ENCODE measurements around the gene TSPAN3.
A peak's percentile ranks its signal among the peaks of the same experiment; 100 is the strongest.

The TSPAN3 gene

GRCh38 chr15:77070495-77071304 is at the start of gene TSPAN3:
Gene TSPAN3, minus strand, starts transcription at chr15:77071109. Its CDS starts 155 bp downstream, at chr15:77070954.
- H3K4me3 Mint-ChIP-seq, result peak within 1 kb of the TSS; percentile 79 to 93
- H3K27ac Mint-ChIP-seq, result peak within 1 kb of the TSS; percentile 93
- DNase-seq (peak; percentile 93 to 95), ATAC-seq (peak; percentile 98)
- peaks cover 50% of the 10 kb centered on the region for H3K4me1 Mint-ChIP-seq
- H3K9me3 Mint-ChIP-seq, result no peaks in the 10 kb centered on the region
- no peaks in the 10 kb centered on the region for H3K27me3 Mint-ChIP-seq

GRCh38 chr15:77120576-77120975 is 49.7 kb upstream of the TSPAN3 start:
- Mint-ChIP-seq H3K4me3 (no peak overlapping the region), H3K9me3 (no peaks in the 10 kb centered on the region), H3K27me3 (no peaks in the 10 kb centered on the region), H3K27ac (no peak overlapping the region), H3K4me1 (peaks cover 14% of the 10 kb centered on the region)
- ATAC-seq (no peak), DNase-seq (no peak)

- Mint-ChIP-seq H3K27me3 (no peaks in the 10 kb centered on the region), H3K27ac (no peak overlapping the region), H3K4me3 (no peak overlapping the region), H3K9me3 (no peaks in the 10 kb centered on the region), H3K4me1 (peaks cover 14% of the 10 kb centered on the region)
- no peak for ATAC-seq
- DNase-seq, result no peak
Measured at GRCh38 chr15:77119446-77119845, 48.5 kb upstream of the TSPAN3 start.

GRCh38 chr15:77118882-77119321 is 48.0 kb upstream of the TSPAN3 start:
- peak; percentile 16 to 21 for DNase-seq
- H3K27me3 Mint-ChIP-seq, result no peaks in the 10 kb centered on the region
- peak; percentile 64 for ATAC-seq
- no peaks in the 10 kb centered on the region for H3K9me3 Mint-ChIP-seq
- peaks cover 14% of the 10 kb centered on the region for H3K4me1 Mint-ChIP-seq
- H3K27ac Mint-ChIP-seq, result no peak overlapping the region
- no peak overlapping the region for H3K4me3 Mint-ChIP-seq

- no peak for ATAC-seq
- Mint-ChIP-seq H3K27ac (peak overlapping the region in 1 of 2 donors; percentile 44), H3K9me3 (no peaks in the 10 kb centered on the region)
Measured at GRCh38 chr15:77115179-77115578, 44.3 kb upstream of the TSPAN3 start.

GRCh38 chr15:77112838-77113504 is 42.1 kb upstream of the TSPAN3 start:
- no peak overlapping the region for H3K27ac Mint-ChIP-seq
- H3K27me3 Mint-ChIP-seq, result no peaks in the 10 kb centered on the region
- ATAC-seq (no peak), DNase-seq (no peak)
- no peak overlapping the region for H3K4me3 Mint-ChIP-seq
- no peaks in the 10 kb centered on the region for H3K9me3 Mint-ChIP-seq
- H3K4me1 Mint-ChIP-seq, result no peaks in the 10 kb centered on the region

More at GRCh38 chr15:77115179-77115578, 44.3 kb upstream of the TSPAN3 start:
- DNase-seq, result no peak
- H3K4me3 Mint-ChIP-seq, result no peak overlapping the region
- H3K4me1 Mint-ChIP-seq, result peaks cover 7% of the 10 kb centered on the region
- H3K27me3 Mint-ChIP-seq, result no peaks in the 10 kb centered on the region

- H3K27me3 Mint-ChIP-seq, result no peaks in the 10 kb centered on the region
- no peaks in the 10 kb centered on the region for H3K4me1 Mint-ChIP-seq
- H3K4me3 Mint-ChIP-seq, result no peak overlapping the region
- H3K27ac Mint-ChIP-seq, result no peak overlapping the region
- H3K9me3 Mint-ChIP-seq, result no peaks in the 10 kb centered on the region
- ATAC-seq (no peak), DNase-seq (no peak)
Measured at GRCh38 chr15:77111789-77112188, 40.9 kb upstream of the TSPAN3 start.

- H3K27ac Mint-ChIP-seq, result peak overlapping the region in 1 of 2 donors; percentile 23
- no peaks in the 10 kb centered on the region for H3K9me3 Mint-ChIP-seq
- H3K4me3 Mint-ChIP-seq, result no peak overlapping the region
- no peaks in the 10 kb centered on the region for H3K4me1 Mint-ChIP-seq
- peak; percentile 18 to 34 for DNase-seq
- H3K27me3 Mint-ChIP-seq, result no peaks in the 10 kb centered on the region
- peak; percentile 63 for ATAC-seq
Measured at GRCh38 chr15:77107531-77108355, 36.8 kb upstream of the TSPAN3 start.

- no peak for ATAC-seq
- Mint-ChIP-seq H3K9me3 (no peaks in the 10 kb centered on the region), H3K4me1 (no peaks in the 10 kb centered on the region), H3K27ac (no peak overlapping the region), H3K27me3 (no peaks in the 10 kb centered on the region), H3K4me3 (no peak overlapping the region)
- DNase-seq, result no peak
Measured at GRCh38 chr15:77107068-77107467, 36.2 kb upstream of the TSPAN3 start.

- no peaks in the 10 kb centered on the region for H3K9me3 Mint-ChIP-seq
- DNase-seq (no peak), ATAC-seq (no peak)
- no peak overlapping the region for H3K4me3 Mint-ChIP-seq
- no peak overlapping the region for H3K27ac Mint-ChIP-seq
- no peaks in the 10 kb centered on the region for H3K27me3 Mint-ChIP-seq
- H3K4me1 Mint-ChIP-seq, result no peaks in the 10 kb centered on the region
Measured at GRCh38 chr15:77104155-77104554, 33.2 kb upstream of the TSPAN3 start.

GRCh38 chr15:77099741-77100463 is 29.0 kb upstream of the TSPAN3 start:
- ATAC-seq (no peak), DNase-seq (no peak)
- Mint-ChIP-seq H3K27ac (no peak overlapping the region), H3K27me3 (no peaks in the 10 kb centered on the region), H3K9me3 (no peaks in the 10 kb centered on the region), H3K4me3 (no peak overlapping the region), H3K4me1 (no peaks in the 10 kb centered on the region)

- Mint-ChIP-seq H3K4me1 (no peaks in the 10 kb centered on the region), H3K27me3 (no peaks in the 10 kb centered on the region), H3K9me3 (no peaks in the 10 kb centered on the region), H3K27ac (no peak overlapping the region), H3K4me3 (no peak overlapping the region)
- DNase-seq (no peak), ATAC-seq (no peak)
Measured at GRCh38 chr15:77098572-77098971, 27.7 kb upstream of the TSPAN3 start.

GRCh38 chr15:77097921-77098320 is 27.0 kb upstream of the TSPAN3 start:
- H3K27me3 Mint-ChIP-seq, result no peaks in the 10 kb centered on the region
- no peaks in the 10 kb centered on the region for H3K9me3 Mint-ChIP-seq
- DNase-seq (no peak), ATAC-seq (no peak)
- H3K4me1 Mint-ChIP-seq, result no peaks in the 10 kb centered on the region
- H3K27ac Mint-ChIP-seq, result no peak overlapping the region
- H3K4me3 Mint-ChIP-seq, result no peak overlapping the region

- no peaks in the 10 kb centered on the region for H3K4me1 Mint-ChIP-seq
- no peak for ATAC-seq
- H3K4me3 Mint-ChIP-seq, result no peak overlapping the region
- DNase-seq, result no peak
- H3K27ac Mint-ChIP-seq, result no peak overlapping the region
- H3K9me3 Mint-ChIP-seq, result no peaks in the 10 kb centered on the region
- H3K27me3 Mint-ChIP-seq, result no peaks in the 10 kb centered on the region
Measured at GRCh38 chr15:77097248-77097721, 26.4 kb upstream of the TSPAN3 start.

GRCh38 chr15:77096541-77096940 is 25.6 kb upstream of the TSPAN3 start:
- no peaks in the 10 kb centered on the region for H3K9me3 Mint-ChIP-seq

More at GRCh38 chr15:77096541-77096940, 25.6 kb upstream of the TSPAN3 start:
- Mint-ChIP-seq H3K27me3 (no peaks in the 10 kb centered on the region), H3K27ac (no peak overlapping the region), H3K4me1 (no peaks in the 10 kb centered on the region), H3K4me3 (no peak overlapping the region)
- ATAC-seq, result no peak
- DNase-seq, result no peak

All from stimulated activated naive CD8-positive, alpha-beta T cell treated with anti-CD3 and anti-CD28 coated beads, Interleukin-15, amount 100 ng/mL, for 72 hours (primary cell).